CD14-positive monocyte (primary cell): Measurements from ENCODE around the gene DYSF. TPM values are rescaled to one million over a fixed set of nuclear protein-coding genes. Genes with fewer than 3 reads are reported as not detected.

ENCODE experiments used
- DNase-seq, 3 donors: peaks; one replicate each; pipeline ENCODE4 v3.0.0-alpha.2; 2011 to 2022
- H2AFZ ChIP-seq: 2 replicates; pipeline ENCODE4 v1.6.0; 2012; ENCODE audit warnings: mild to moderate bottlenecking, low read depth, low read length, inconsistent platforms; ENCODE audit not compliant: insufficient read depth, poor library complexity, severe bottlenecking
- H3K27ac ChIP-seq, 2 donors: 1 replicate in 1 of 2; 2 replicates in 1 of 2; pipeline ENCODE4 v1.5.1; 2012 to 2013; ENCODE audit warnings: low read length in 2 of 2, control low read depth in 1 of 2, inconsistent platforms in 1 of 2, low read depth in 1 of 2, mild to moderate bottlenecking in 1 of 2
- H3K27me3 ChIP-seq, 2 donors: one replicate each; pipeline versions ENCODE4 v1.6.0 to v1.6.1; 2011 to 2013; ENCODE audit warnings: low read length in 2 of 2; ENCODE audit not compliant: control insufficient read depth in 2 of 2, insufficient read depth in 2 of 2
- H3K36me3 ChIP-seq, 2 donors: replicated peaks in 1 of 2; 1 replicate in 1 of 2; 2 replicates in 1 of 2; pipeline versions ENCODE4 v1.5.1 to v1.6.1; 2012 to 2013; ENCODE audit warnings: low read length in 2 of 2, control low read depth in 1 of 2, inconsistent platforms in 1 of 2, mild to moderate bottlenecking in 1 of 2; ENCODE audit not compliant: insufficient read depth in 2 of 2, control insufficient read depth in 1 of 2
- H3K4me1 ChIP-seq, 2 donors: 1 replicate in 1 of 2; 2 replicates in 1 of 2; pipeline versions ENCODE4 v1.5.1 to v1.6.1; 2012 to 2013; ENCODE audit warnings: low read length in 2 of 2, control low read depth in 1 of 2, inconsistent platforms in 1 of 2, mild to moderate bottlenecking in 1 of 2, moderate library complexity in 1 of 2; ENCODE audit not compliant: insufficient read depth in 2 of 2, control insufficient read depth in 1 of 2
- H3K4me2 ChIP-seq: replicated peaks from 2 replicates; pipeline ENCODE3; 2012; ENCODE audit warnings: low read length, moderate library complexity, mild to moderate bottlenecking; ENCODE audit not compliant: poor library complexity, severe bottlenecking; ENCODE audit errors: extremely low read depth
- H3K4me3 ChIP-seq, 3 experiments: fragments of 200-600 bp in 1 of 3; sonication (generic) in 1 of 3; replicated peaks in 1 of 3; 1 replicate in 2 of 3; 2 replicates in 1 of 3; pipeline ENCODE4 v1.5.1; 2011 to 2013; ENCODE audit warnings: low read length in 3 of 3, mild to moderate bottlenecking in 3 of 3, control low read depth in 2 of 3, low read depth in 2 of 3, inconsistent platforms in 1 of 3, moderate library complexity in 1 of 3
- H3K79me2 ChIP-seq: 2 replicates; pipeline ENCODE4 v1.6.0; 2012; ENCODE audit warnings: mild to moderate bottlenecking, control low read depth, inconsistent platforms, low read length, moderate library complexity; ENCODE audit not compliant: insufficient read depth
- H3K9ac ChIP-seq: 2 replicates; pipeline ENCODE4 v1.6.0; 2017; ENCODE audit warnings: low read length, mild to moderate bottlenecking; ENCODE audit not compliant: insufficient read depth, poor library complexity, severe bottlenecking
- H3K9me3 ChIP-seq, 2 donors: replicated peaks in 1 of 2; 1 replicate in 1 of 2; 2 replicates in 1 of 2; pipeline versions ENCODE4 v1.5.1 to v1.6.1; 2012 to 2013; ENCODE audit warnings: low read length in 2 of 2, control low read depth in 1 of 2; ENCODE audit not compliant: control insufficient read depth in 1 of 2, insufficient read depth in 1 of 2
- H4K20me1 ChIP-seq: 2 replicates; pipeline ENCODE4 v1.6.0; 2012; ENCODE audit warnings: mild to moderate bottlenecking, low read length, control low read depth, moderate library complexity; ENCODE audit not compliant: insufficient read depth
- H3K27ac Mint-ChIP-seq, 7 donors: one replicate each; pipeline ENCODE4 v1.8.0; 2020; ENCODE audit warnings: mild to moderate bottlenecking in 7 of 7, mixed read lengths in 7 of 7, moderate library complexity in 6 of 7, inconsistent platforms in 2 of 7
- H3K27me3 Mint-ChIP-seq, 3 donors: one replicate each; pipeline ENCODE4 v1.8.0; 2021 to 2022; ENCODE audit warnings: low read depth in 3 of 3, mild to moderate bottlenecking in 3 of 3, mixed read lengths in 3 of 3, moderate library complexity in 3 of 3, inconsistent platforms in 1 of 3
- H3K36me3 Mint-ChIP-seq, 2 donors: one replicate each; pipeline ENCODE4 v1.8.0; 2020; ENCODE audit warnings: mixed read lengths in 2 of 2, inconsistent platforms in 1 of 2, mild to moderate bottlenecking in 1 of 2
- H3K4me1 Mint-ChIP-seq: one replicate; pipeline ENCODE4 v1.8.0; 2020; ENCODE audit warnings: mild to moderate bottlenecking, mixed read lengths
- H3K4me3 Mint-ChIP-seq, 2 donors: one replicate each; pipeline ENCODE4 v1.8.0; 2020; ENCODE audit warnings: mild to moderate bottlenecking in 2 of 2, mixed read lengths in 2 of 2, moderate library complexity in 1 of 2
- H3K9me3 Mint-ChIP-seq, 7 donors: one replicate each; pipeline ENCODE4 v1.8.0; 2020 to 2022; ENCODE audit warnings: mixed read lengths in 7 of 7, mild to moderate bottlenecking in 6 of 7, moderate library complexity in 6 of 7, inconsistent platforms in 2 of 7
- CTCF ChIP-seq: fragments of 200-600 bp; IDR thresholded peaks from one replicate; pipeline ENCODE4 v1.8.0; 2022; ENCODE audit warnings: antibody characterized with exemption, mild to moderate bottlenecking
- WGBS: methylation state at CpG from one replicate; pipeline ENCODE4 v1.1.5; 2013; ENCODE audit warnings: missing lambda C conversion rate; ENCODE audit not compliant: insufficient coverage; 5-methylcytosine and 5-hydroxymethylcytosine counted together
- intact Hi-C, 2 donors: fragments of 100-400 bp; cut with micrococcal nuclease; formaldehyde crosslinking; loops; one replicate each; pipeline versions ENCODE4 v1.15.0 to v1.15.1; 2023
- polyA plus RNA-seq, 3 donors: library from polyadenylated mRNA; depleted of rRNA in 1 of 3; unstranded in 2 of 3; stranded (reverse) in 1 of 3; fragments of 300-500 nt in 2 of 3; fragments of >200 nt in 1 of 3; fragmentation: Illumina TruSeq in 2 of 3; gene quantifications; 1 replicate in 2 of 3; 2 replicates in 1 of 3; pipeline ENCODE4 v1.2.3, GENCODE V29; 2012 to 2021

Gene DYSF
- polyA plus RNA-seq, 3 donors, result 16.1 to 72.5 (median 31.2) TPM

GRCh38 chr2:71685073-71685848 is 231.9 kb downstream of the DYSF start:
- no peaks in the 10 kb centered on the region for H3K27me3 ChIP-seq
- no peaks in the 10 kb centered on the region for H3K9me3 ChIP-seq
- H3K27me3 Mint-ChIP-seq, result peaks cover 0 to 4% (median 1%) of the 10 kb centered on the region in 3 donors
- no peak overlapping the region for H3K4me3 Mint-ChIP-seq
- H3K9me3 Mint-ChIP-seq, result peaks cover 1 to 8% (median 6%) of the 10 kb centered on the region in 7 donors
- no peak overlapping the region for H3K9ac ChIP-seq
- H3K4me1 Mint-ChIP-seq, result no peaks in the 10 kb centered on the region
- no peak overlapping the region for H3K4me3 ChIP-seq
- H3K36me3 Mint-ChIP-seq, result peaks cover 91 to 93% of the 10 kb centered on the region in 2 donors
- H4K20me1 ChIP-seq, result peaks cover 40% of the 10 kb centered on the region
- no peaks in the 10 kb centered on the region for H3K4me1 ChIP-seq
- WGBS, result 94% methylated on average over 3 of the region's 10 CpGs
- DNase-seq, result no peak
- intact Hi-C loops, result no loop called here
- TF ChIP-seq CTCF, result no peak
- H3K27ac ChIP-seq, result no peak overlapping the region
- no peak overlapping the region for H2AFZ ChIP-seq
- peaks cover 80 to 99% of the 10 kb centered on the region in 2 donors for H3K36me3 ChIP-seq
- no peaks in the 10 kb centered on the region for H3K79me2 ChIP-seq
- H3K4me2 ChIP-seq, result no peak overlapping the region
- H3K27ac Mint-ChIP-seq, result no peak overlapping the region

GRCh38 chr2:71685941-71686611 is 232.7 kb downstream of the DYSF start:
- intact Hi-C loops, result no loop called here
- Mint-ChIP-seq H3K4me1 (no peaks in the 10 kb centered on the region), H3K36me3 (peaks cover 86 to 87% of the 10 kb centered on the region in 2 donors), H3K4me3 (no peak overlapping the region), H3K9me3 (peaks cover 1 to 8% (median 6%) of the 10 kb centered on the region in 7 donors), H3K27ac (peak overlapping the region in 1 of 7 donors; percentile 23), H3K27me3 (peaks cover 0 to 7% (median 4%) of the 10 kb centered on the region in 3 donors)
- no peak overlapping the region for H3K4me2 ChIP-seq
- no peak overlapping the region for H3K27ac ChIP-seq
- H3K27me3 ChIP-seq, result no peaks in the 10 kb centered on the region
- no peaks in the 10 kb centered on the region for H3K9me3 ChIP-seq
- WGBS, result 98% methylated on average over 11 of the region's 13 CpGs
- no peaks in the 10 kb centered on the region for H3K4me1 ChIP-seq
- no peak overlapping the region for H3K4me3 ChIP-seq
- H2AFZ ChIP-seq, result no peak overlapping the region
- H3K79me2 ChIP-seq, result no peaks in the 10 kb centered on the region
- H3K9ac ChIP-seq, result no peak overlapping the region
- peaks cover 44% of the 10 kb centered on the region for H4K20me1 ChIP-seq
- no peak for DNase-seq
- peaks cover 71 to 91% of the 10 kb centered on the region in 2 donors for H3K36me3 ChIP-seq
- TF ChIP-seq CTCF, result no peak
